ENCODE results near the gene HERC4. TPM values are rescaled to one million over a fixed set of nuclear protein-coding genes. Genes with fewer than 3 reads are reported as not detected.

Gene HERC4
- total and polyA plus RNA-seq, 9 of the 15 experiments (the other 6 are each of a cell fraction or from before 2014, with no cell fraction given): 12.5 to 33.5 (median 22.8) TPM

- ChIA-PET CTCF (ENCODE audit: low intra/inter-chr PET ratio) (no interaction called here), POLR2A (no interaction called here)
- Histone ChIP-seq H3K9ac (ENCODE audit: insufficient read depth in 1 of 2, low read depth in 2 of 2, low read length in 2 of 2) (no peak overlapping the region), H3K4me2 (ENCODE audit: insufficient read depth, low read length) (no peak overlapping the region), H3K9me3 (replicated peaks; ENCODE audit: control insufficient read depth, insufficient read depth, low read depth, low read length) (no peaks in the 10 kb centered on the region), H3K27me3 (ENCODE audit: control insufficient read depth in 2 of 2, insufficient read depth in 2 of 2, low read length in 2 of 2) (no peaks in the 10 kb centered on the region), H3K79me2 (ENCODE audit: control insufficient read depth, insufficient read depth, low read length) (no peaks in the 10 kb centered on the region), H3K36me3 (ENCODE audit: control insufficient read depth, insufficient read depth, low read length) (peaks cover 41% of the 10 kb centered on the region), H2AFZ (ENCODE audit: low read depth, low read length) (no peak overlapping the region), H3K4me3 (no peak overlapping the region), H4K20me1 (replicated peaks; ENCODE audit: control insufficient read depth, insufficient read depth, low read length) (no peaks in the 10 kb centered on the region), H3K9me1 (ENCODE audit: control insufficient read depth, insufficient read depth, low read length) (no peaks in the 10 kb centered on the region), H3K27ac (ENCODE audit: extremely low read depth, low read depth, low read length) (no peak overlapping the region), H3K4me1 (replicated peaks in 1 of 2; ENCODE audit: control insufficient read depth in 2 of 2, insufficient read depth in 2 of 2, low read length in 2 of 2) (no peaks in the 10 kb centered on the region)
- TF ChIP-seq POLR2B (IDR thresholded peaks at IDR 0.05; ENCODE audit: low read depth, partially characterized antibody) (no peak), BRF2 (IDR thresholded peaks at IDR 0.05; ENCODE audit: borderline replicate concordance, insufficient read depth, insufficient read length) (no peak), FOXP1 (CRISPR knock-in tag; IDR thresholded peaks at IDR 0.05) (no peak), MNT (conservative IDR thresholded peaks at IDR 0.05) (no peak), WHSC1 (IDR thresholded peaks at IDR 0.05; ENCODE audit: low read length) (no peak), SIX5 (IDR thresholded peaks at IDR 0.05; ENCODE audit: borderline replicate concordance in 1 of 2, insufficient read depth in 1 of 2, low read depth in 1 of 2, low read length in 2 of 2) (no peak), ZNF124 (CRISPR knock-in tag; IDR thresholded peaks at IDR 0.05) (no peak), DIDO1 (tag; IDR thresholded peaks at IDR 0.05; ENCODE audit: low read depth) (no peak), RAD21 (CRISPR knock-in tag; conservative IDR thresholded peaks at IDR 0.05 in 1 of 2, IDR thresholded peaks at IDR 0.05 in 1 of 2) (no peak), MBD2 (IDR thresholded peaks at IDR 0.05; ENCODE audit: borderline replicate concordance, low read depth) (no peak), ZNF699 (CRISPR knock-in tag; IDR thresholded peaks at IDR 0.05; ENCODE audit: insufficient replicate concordance) (no peak)
- BruUV-seq (replicated peaks): no TSS peak
- FAIRE-seq (no peak), ATAC-seq (no peak), DNase-seq (ENCODE audit: extremely low read depth in 1 of 4, low spot score in 3 of 4) (no peak)
- 68% methylated on average over 1 of the region's 1 CpG for WGBS (ENCODE audit: insufficient coverage, low coverage, missing lambda C conversion rate)
- in situ Hi-C loops (cut with MboI) (no loop called here), intact Hi-C loops (cut with micrococcal nuclease) (no loop called here)
Observed at GRCh38 chr10:67921065-67921464, 154.0 kb downstream of the HERC4 start.
